ENCODE results near the gene MICOS13. TPM values are rescaled to one million over a fixed set of nuclear protein-coding genes. Genes with fewer than 3 reads are reported as not detected.

MICOS13 gene
- total RNA-seq, 4 donors from 2014 or later, result 48.9 to 79.1 (median 65.9) TPM

GRCh38 chr19:5642204-5642603 is 38.1 kb downstream of the MICOS13 start:
- H3K4me1 ChIP-seq, result peaks cover 0 to 18% (median 0%) of the 10 kb centered on the region in 4 donors
- H3K4me3 ChIP-seq, result no peak overlapping the region
- H3K27me3 ChIP-seq, result no peaks in the 10 kb centered on the region
- H3K27ac ChIP-seq, result no peak overlapping the region
- no peak for TF ChIP-seq CTCF (IDR thresholded peaks at IDR 0.05)
- no peak for TF ChIP-seq EP300 (IDR thresholded peaks at IDR 0.05)
- TF ChIP-seq POLR2A (IDR thresholded peaks at IDR 0.05), result no peak
- WGBS, 2 donors, result 93 to 94% methylated on average over 2 of the region's 2 CpGs
- H3K9me3 ChIP-seq, result no peaks in the 10 kb centered on the region
- H3K36me3 ChIP-seq, result peaks cover 0 to 53% (median 14%) of the 10 kb centered on the region in 3 donors
- no peak for DNase-seq (ENCODE audit: low spot score in 2 of 2)

GRCh38 chr19:5641171-5641570 is 39.1 kb downstream of the MICOS13 start:
- Histone ChIP-seq H3K36me3 (peaks cover 0 to 43% (median 7%) of the 10 kb centered on the region in 3 donors), H3K9me3 (no peaks in the 10 kb centered on the region), H3K4me3 (no peak overlapping the region), H3K27ac (no peak overlapping the region), H3K4me1 (peaks cover 0 to 18% (median 0%) of the 10 kb centered on the region in 4 donors), H3K27me3 (no peaks in the 10 kb centered on the region)
- 90 to 95% methylated on average over 4 of the region's 4 CpGs for whole genome bisulfite sequencing, 2 donors
- no peak for DNase-seq (ENCODE audit: low spot score in 2 of 2)
- no peak for TF ChIP-seq EP300 (IDR thresholded peaks at IDR 0.05)

- H3K4me1 ChIP-seq, result peaks cover 0 to 37% (median 2%) of the 10 kb centered on the region in 4 donors
- WGBS, 2 donors, result 59 to 66% methylated on average over 1 of the region's 1 CpG
- no peak overlapping the region for H3K4me3 ChIP-seq
- TF ChIP-seq EP300 (IDR thresholded peaks at IDR 0.05), result no peak
- TF ChIP-seq CTCF (IDR thresholded peaks at IDR 0.05), result no peak
- no peak for TF ChIP-seq POLR2A (IDR thresholded peaks at IDR 0.05)
- H3K27ac ChIP-seq, result no peak overlapping the region
- peaks cover 0 to 13% (median 0%) of the 10 kb centered on the region in 3 donors for H3K36me3 ChIP-seq
- H3K9me3 ChIP-seq, result no peaks in the 10 kb centered on the region
- DNase-seq (ENCODE audit: low spot score in 2 of 2), result no peak
- H3K27me3 ChIP-seq, result no peaks in the 10 kb centered on the region
Observed at GRCh38 chr19:5637971-5638370, 42.3 kb downstream of the MICOS13 start.

- H3K9me3 ChIP-seq, result no peaks in the 10 kb centered on the region
- H3K4me3 ChIP-seq, result no peak overlapping the region
- TF ChIP-seq CTCF (IDR thresholded peaks at IDR 0.05) (no peak), EP300 (IDR thresholded peaks at IDR 0.05) (no peak), POLR2A (IDR thresholded peaks at IDR 0.05) (no peak)
- WGBS, 2 donors, result 79 to 89% methylated on average over 6 of the region's 6 CpGs
- H3K27me3 ChIP-seq, result no peaks in the 10 kb centered on the region
- peaks cover 0 to 57% (median 27%) of the 10 kb centered on the region in 4 donors for H3K4me1 ChIP-seq
- DNase-seq (ENCODE audit: low spot score in 2 of 2), result no peak
- H3K36me3 ChIP-seq, result no peaks in the 10 kb centered on the region
- no peak overlapping the region for H3K27ac ChIP-seq
Observed at GRCh38 chr19:5635427-5635826, 44.9 kb downstream of the MICOS13 start.

GRCh38 chr19:5632657-5633056 is 47.7 kb downstream of the MICOS13 start:
- WGBS, 2 donors, result 68 to 69% methylated on average over 5 of the region's 5 CpGs
- Histone ChIP-seq H3K4me3 (no peak overlapping the region), H3K27me3 (no peaks in the 10 kb centered on the region), H3K36me3 (peaks cover 0 to 22% (median 7%) of the 10 kb centered on the region in 3 donors), H3K4me1 (peaks cover 0 to 77% (median 43%) of the 10 kb centered on the region in 4 donors), H3K27ac (peak overlapping the region in 2 of 4 donors; percentile 20 to 39), H3K9me3 (no peaks in the 10 kb centered on the region)
- no peak for DNase-seq (ENCODE audit: low spot score in 2 of 2)
- no peak for TF ChIP-seq EP300 (IDR thresholded peaks at IDR 0.05)
- no peak for TF ChIP-seq CTCF (IDR thresholded peaks at IDR 0.05)
- no peak for TF ChIP-seq POLR2A (IDR thresholded peaks at IDR 0.05)

- DNase-seq (ENCODE audit: low spot score in 2 of 2), result no peak
- Histone ChIP-seq H3K9me3 (no peaks in the 10 kb centered on the region), H3K4me3 (no peak overlapping the region), H3K36me3 (peaks cover 0 to 26% (median 11%) of the 10 kb centered on the region in 3 donors), H3K27me3 (no peaks in the 10 kb centered on the region), H3K27ac (peak overlapping the region in 3 of 4 donors; percentile 17 to 81 (median 64)), H3K4me1 (peaks cover 0 to 77% (median 46%) of the 10 kb centered on the region in 4 donors)
- WGBS, 2 donors, result 67 to 82% methylated on average over 4 of the region's 4 CpGs
- no peak for TF ChIP-seq CTCF (IDR thresholded peaks at IDR 0.05)
- TF ChIP-seq EP300 (IDR thresholded peaks at IDR 0.05), result no peak
- TF ChIP-seq POLR2A (IDR thresholded peaks at IDR 0.05), result no peak
Observed at GRCh38 chr19:5632241-5632612, 48.1 kb downstream of the MICOS13 start.
